Bronchial epithelial cell (primary cell): ENCODE results near the gene KCNMB2. TPM values are rescaled to one million over a fixed set of nuclear protein-coding genes. Genes with fewer than 3 reads are reported as not detected.

Source experiments
- DNase-seq: peaks from one replicate; pipeline ENCODE4 v3.0.0-alpha.2; 2010; ENCODE audit warnings: low read depth
- FAIRE-seq: peaks from 2 replicates; lab custom pipeline; 2011; peaks lifted over from hg19 to GRCh38; lab: Jason Lieb, UNC
- H3K27me3 ChIP-seq: 2 replicates; pipeline ENCODE4 v1.5.1; 2011; ENCODE audit warnings: low read length; ENCODE audit not compliant: control insufficient read depth, insufficient read depth
- H3K36me3 ChIP-seq: 2 replicates; pipeline ENCODE4 v1.5.1; 2011; ENCODE audit warnings: low read length; ENCODE audit not compliant: control insufficient read depth, insufficient read depth
- H3K4me3 ChIP-seq: 2 replicates; pipeline ENCODE4 v1.5.1; 2011; ENCODE audit warnings: mild to moderate bottlenecking, low read depth, low read length, control low read depth
- total RNA-seq: library from RNA; depleted of rRNA; stranded (reverse); fragments of >200 nt; gene quantifications from 2 replicates; pipeline ENCODE4 v1.2.1, GENCODE V29; 2014
- TF ChIP-seq, protein P1 (sequence below): IDR thresholded peaks from 2 replicates; pipeline ENCODE4 v1.5.1; 2011; ENCODE audit warnings: mild to moderate bottlenecking, moderate library complexity, low read length, control low read depth, inconsistent platforms; ENCODE audit not compliant: insufficient read depth, severe bottlenecking

Gene KCNMB2
- total RNA-seq, 1 donor from 2014 or later = not detected

DNA sequence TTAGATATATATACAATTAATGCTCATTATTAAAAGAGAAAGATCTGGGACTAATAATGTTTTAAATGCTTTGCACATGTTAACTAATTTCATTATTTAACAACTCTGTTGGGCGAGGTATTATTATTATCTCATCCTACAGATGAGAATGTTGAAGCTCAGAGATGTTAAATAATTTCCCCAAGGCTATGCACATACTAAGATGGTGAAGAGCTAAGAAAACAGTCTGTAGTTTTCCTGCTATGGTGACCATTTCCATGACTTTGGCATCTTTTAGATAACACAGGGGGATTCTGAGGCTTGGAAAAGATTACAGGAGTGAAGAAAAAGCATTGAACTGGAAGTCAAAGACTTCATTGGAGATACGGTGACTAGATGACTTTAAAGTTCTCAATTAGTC lies 308.7 kb downstream of the KCNMB2 start:
- Histone ChIP-seq H3K36me3 (no peaks in the 10 kb centered on the region), H3K4me3 (no peak overlapping the region), H3K27me3 (no peaks in the 10 kb centered on the region)
- FAIRE-seq = no peak
- TF ChIP-seq, protein P1, sequence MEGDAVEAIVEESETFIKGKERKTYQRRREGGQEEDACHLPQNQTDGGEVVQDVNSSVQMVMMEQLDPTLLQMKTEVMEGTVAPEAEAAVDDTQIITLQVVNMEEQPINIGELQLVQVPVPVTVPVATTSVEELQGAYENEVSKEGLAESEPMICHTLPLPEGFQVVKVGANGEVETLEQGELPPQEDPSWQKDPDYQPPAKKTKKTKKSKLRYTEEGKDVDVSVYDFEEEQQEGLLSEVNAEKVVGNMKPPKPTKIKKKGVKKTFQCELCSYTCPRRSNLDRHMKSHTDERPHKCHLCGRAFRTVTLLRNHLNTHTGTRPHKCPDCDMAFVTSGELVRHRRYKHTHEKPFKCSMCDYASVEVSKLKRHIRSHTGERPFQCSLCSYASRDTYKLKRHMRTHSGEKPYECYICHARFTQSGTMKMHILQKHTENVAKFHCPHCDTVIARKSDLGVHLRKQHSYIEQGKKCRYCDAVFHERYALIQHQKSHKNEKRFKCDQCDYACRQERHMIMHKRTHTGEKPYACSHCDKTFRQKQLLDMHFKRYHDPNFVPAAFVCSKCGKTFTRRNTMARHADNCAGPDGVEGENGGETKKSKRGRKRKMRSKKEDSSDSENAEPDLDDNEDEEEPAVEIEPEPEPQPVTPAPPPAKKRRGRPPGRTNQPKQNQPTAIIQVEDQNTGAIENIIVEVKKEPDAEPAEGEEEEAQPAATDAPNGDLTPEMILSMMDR = no peak
- DNase-seq = no peak

DNA sequence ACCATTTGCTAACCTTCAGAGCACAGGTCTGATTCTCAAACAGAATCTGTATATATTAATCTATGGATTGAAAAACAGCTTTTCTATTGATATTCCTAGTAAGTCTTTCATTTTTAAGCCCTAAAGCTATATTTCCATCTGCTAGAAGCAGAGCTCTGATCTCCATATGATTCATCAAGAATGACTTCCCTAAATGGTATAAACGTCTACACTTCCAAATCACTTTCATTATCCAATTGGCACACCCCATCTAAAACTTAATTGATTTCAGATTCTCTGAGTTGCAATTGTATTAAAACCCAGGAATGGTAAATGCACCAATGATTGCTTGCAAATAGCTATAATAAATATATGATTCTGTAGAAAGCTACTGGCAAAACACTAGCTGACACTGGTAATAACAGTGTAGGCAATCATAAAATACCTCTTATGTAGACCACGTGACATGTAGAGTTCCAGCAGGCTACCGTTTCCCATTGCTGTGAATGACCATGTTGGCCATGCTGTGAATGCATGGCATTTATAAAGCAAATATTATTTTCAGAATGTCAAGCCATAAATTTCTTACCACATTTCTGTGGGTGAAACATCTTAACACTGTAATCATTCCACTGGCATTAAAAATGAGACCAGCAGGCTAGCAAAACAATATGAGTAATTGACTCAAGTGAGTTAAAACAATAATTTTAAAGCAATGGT lies 309.3 kb downstream of the KCNMB2 start:
- TF ChIP-seq, protein P1 = no peak
- no peak overlapping the region for H3K4me3 ChIP-seq
- H3K27me3 ChIP-seq = no peaks in the 10 kb centered on the region
- FAIRE-seq (no peak), DNase-seq (no peak)
- H3K36me3 ChIP-seq = no peaks in the 10 kb centered on the region

DNA sequence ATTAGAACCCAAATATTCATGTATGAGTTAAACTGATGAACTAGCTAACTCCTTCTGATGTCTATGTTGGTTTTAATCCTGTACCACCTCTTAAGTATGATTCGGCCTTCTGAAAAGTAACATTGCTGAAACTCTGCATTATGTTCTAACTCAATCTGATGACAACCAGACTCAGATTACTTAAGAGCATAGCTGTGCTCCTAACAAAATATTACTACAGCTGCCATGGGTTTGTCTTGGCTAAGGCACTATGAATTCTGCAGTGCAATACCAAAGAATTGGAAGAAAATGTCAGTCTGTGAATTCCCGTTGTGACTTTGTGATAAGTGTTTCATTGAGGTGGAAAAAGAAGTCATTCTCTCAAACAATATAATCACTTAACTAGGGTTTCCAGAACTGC lies 311.0 kb downstream of the KCNMB2 start:
- no peaks in the 10 kb centered on the region for H3K36me3 ChIP-seq
- TF ChIP-seq, protein P1 = no peak
- FAIRE-seq (no peak), DNase-seq (no peak)
- no peak overlapping the region for H3K4me3 ChIP-seq
- H3K27me3 ChIP-seq = no peaks in the 10 kb centered on the region

DNA sequence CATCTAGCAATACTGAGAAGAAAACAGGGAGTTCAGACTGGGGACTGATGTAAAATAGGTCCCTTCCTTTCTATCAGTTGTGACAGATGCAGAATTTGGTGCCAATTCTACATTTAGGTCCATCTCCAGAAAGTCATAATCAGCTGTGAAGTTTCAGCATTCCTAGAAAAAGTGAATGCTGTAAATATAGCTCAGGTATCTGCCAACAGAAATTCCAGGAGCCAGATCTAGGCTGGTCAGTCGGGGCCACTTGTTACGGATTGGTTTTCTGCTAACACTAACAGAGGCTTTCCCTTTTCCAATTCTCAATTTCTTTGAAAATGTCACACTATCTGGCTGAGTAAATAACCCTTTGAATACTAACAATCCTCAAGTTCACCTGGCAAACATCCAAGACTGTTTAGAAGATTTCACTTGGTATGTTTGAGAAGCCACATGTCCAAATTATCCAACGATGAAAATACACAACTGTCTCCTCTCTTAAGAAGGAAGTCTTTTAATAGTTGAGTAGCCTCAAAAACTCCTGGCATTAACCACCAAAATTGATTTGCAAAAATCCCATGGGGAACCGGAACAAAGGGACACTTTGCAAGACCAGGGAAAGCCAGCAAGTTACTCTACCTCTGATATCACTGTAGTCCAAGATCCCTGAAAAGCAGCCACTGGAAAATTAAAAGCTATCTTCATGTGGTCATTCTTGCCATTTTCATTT lies 313.1 kb downstream of the KCNMB2 start:
- no peak for FAIRE-seq
- TF ChIP-seq, protein P1 = no peak

DNA sequence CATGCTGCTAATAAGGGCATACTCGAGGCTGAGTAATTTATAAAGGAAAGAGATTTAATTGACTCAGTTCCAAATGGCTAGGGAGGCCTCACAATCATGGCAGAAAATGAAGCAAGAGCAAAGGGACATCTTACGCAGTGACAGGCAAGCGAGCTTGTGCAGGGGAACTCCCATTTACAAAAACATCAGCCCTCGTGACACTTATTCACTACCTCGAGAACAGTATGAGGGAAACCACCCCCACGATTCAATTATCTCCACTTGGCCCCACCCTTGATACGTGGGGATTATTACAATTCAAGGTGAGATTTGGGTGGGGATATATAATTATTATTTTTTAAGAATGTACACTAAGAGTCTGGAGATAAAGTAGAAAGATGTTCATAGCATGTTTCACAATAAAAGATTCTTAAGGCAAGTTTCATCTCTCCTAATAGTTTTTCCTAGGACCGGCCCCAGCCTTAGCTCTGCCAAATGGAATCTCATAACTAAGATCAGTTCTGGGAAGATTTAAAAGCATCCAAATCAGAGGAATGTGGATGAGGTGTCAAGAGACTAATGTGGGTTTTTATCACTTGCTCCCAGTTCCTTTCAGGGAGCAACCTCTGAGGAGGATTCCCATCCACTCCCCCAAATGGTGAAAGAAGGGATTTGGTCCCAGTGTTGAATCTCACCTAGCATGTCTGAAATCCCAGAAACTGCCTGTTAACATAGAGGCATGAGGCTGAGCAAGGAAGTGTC lies 314.4 kb downstream of the KCNMB2 start:
- no peaks in the 10 kb centered on the region for H3K27me3 ChIP-seq
- TF ChIP-seq, protein P1 = no peak
- DNase-seq (no peak), FAIRE-seq (no peak)
- no peaks in the 10 kb centered on the region for H3K36me3 ChIP-seq
- no peak overlapping the region for H3K4me3 ChIP-seq

More for the DNA sequence above, 313.1 kb downstream of the KCNMB2 start:
- no peak overlapping the region for H3K4me3 ChIP-seq
- DNase-seq = no peak
- no peaks in the 10 kb centered on the region for H3K36me3 ChIP-seq
- H3K27me3 ChIP-seq = no peaks in the 10 kb centered on the region
